NCI-H2107 treated with DMSO at 0.1 percent for 48 hours (cell line): Measurements from ENCODE around the gene P4HA2.
"Not testable (repeated sequence)": the region's sequence is repeated elsewhere in the genome, so short reads cannot be mapped to it uniquely, and the experiment has no call there.

ENCODE experiments used
- DNase-seq: peaks from one replicate; lab custom pipeline; 2025; ENCODE audit not compliant: unreplicated experiment; lab: John Stamatoyannopoulos, UW

Gene P4HA2

GRCh38 chr5:132161574-132162326 lies 65.9 kb downstream of the P4HA2 start:
- DNase-seq, result not testable (repeated sequence)

DNA sequence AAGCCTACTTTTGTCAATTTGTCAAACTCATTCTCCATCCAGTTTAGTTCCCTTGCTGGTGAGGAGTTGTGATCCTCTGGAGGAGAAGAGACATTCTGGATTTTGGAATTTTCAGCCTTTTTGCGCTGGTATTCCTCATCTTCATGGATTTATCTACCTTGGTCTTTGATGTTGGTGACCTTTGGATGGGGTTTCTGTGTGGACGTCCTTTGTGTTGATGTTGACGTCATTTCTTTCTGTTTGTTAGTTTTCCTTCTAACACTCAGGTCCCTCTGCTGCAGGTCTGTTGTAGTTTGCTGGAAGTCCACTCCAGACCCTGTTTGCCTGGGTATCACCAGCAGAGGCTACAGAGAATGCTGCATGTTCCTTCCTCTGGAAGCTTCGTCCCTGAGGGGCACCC lies 71.2 kb downstream of the P4HA2 start:
- DNase-seq, result no peak

DNA sequence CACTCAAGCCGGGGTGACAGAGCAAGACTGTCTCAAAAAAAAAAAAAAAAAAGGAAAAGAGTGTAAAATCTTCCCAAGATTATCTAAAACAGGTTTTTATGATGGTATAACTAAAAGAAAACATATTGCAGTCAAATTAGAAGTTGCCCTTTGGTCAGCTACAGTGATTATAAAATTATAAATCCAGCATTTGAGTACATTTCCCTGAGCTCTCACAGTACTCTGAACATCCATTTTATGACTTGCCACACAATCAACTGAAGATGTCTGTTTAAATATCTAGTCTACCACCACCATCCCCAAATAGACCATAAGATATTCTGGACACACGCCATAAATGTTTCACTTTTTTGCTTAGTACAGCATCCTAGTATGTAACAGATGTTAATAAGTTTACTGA lies 77.1 kb downstream of the P4HA2 start:
- no peak for DNase-seq

DNA sequence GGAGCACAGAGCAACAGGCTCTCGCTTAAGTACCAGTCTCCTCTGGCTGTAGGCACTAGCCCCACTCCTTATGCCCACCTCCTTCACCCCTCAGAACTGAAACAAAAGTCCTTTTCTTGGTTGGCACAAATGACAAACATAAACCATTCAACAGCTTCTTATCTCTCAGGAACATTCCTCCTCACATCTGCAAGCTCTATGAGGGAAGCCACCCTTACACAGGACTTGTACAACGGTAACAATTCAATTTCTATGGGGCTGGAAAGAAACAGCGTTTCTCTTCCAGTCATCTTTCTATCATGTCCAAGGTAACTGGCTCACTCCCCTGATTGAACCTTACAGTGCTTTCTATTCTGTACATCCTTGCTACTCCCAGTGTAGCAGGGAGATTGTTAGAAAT lies 80.0 kb downstream of the P4HA2 start:
- no peak for DNase-seq

GRCh38 chr5:132145326-132145725 lies 82.3 kb downstream of the P4HA2 start:
- DNase-seq, result not testable (repeated sequence)

- DNase-seq, result no peak
Measured at GRCh38 chr5:132143148-132143547, 84.5 kb downstream of the P4HA2 start.

- no peak for DNase-seq
Measured at GRCh38 chr5:132142459-132142858, 85.2 kb downstream of the P4HA2 start.
